Loucy (cell line): ENCODE data around the gene GALNT18.

Experiments
- H2AFZ ChIP-seq: fragments of 200-600 bp; sonication (generic); 2 replicates; pipeline ENCODE4 v1.6.0; 2016; ENCODE audit warnings: antibody characterized with exemption, mild to moderate bottlenecking, low read length, moderate library complexity
- H3F3A ChIP-seq: fragments of 200-600 bp; 2 replicates; pipeline ENCODE4 v1.6.0; 2016; ENCODE audit warnings: antibody characterized with exemption, low read depth, mild to moderate bottlenecking
- H3K27me3 ChIP-seq: fragments of 200-600 bp; sonication (generic); 2 replicates; pipeline ENCODE4 v1.6.1; 2014; ENCODE audit warnings: low read length, mild to moderate bottlenecking; ENCODE audit not compliant: insufficient read depth, poor library complexity, severe bottlenecking
- H3K36me3 ChIP-seq: fragments of 200-600 bp; sonication (generic); 2 replicates; pipeline ENCODE4 v1.6.1; 2016; ENCODE audit warnings: low read length; ENCODE audit not compliant: insufficient read depth
- H3K4me1 ChIP-seq: fragments of 200-600 bp; sonication (generic); 2 replicates; pipeline ENCODE4 v1.5.1; 2014; ENCODE audit warnings: low read length, mild to moderate bottlenecking; ENCODE audit not compliant: insufficient read depth, poor library complexity, severe bottlenecking
- H3K4me2 ChIP-seq: fragments of 200-600 bp; sonication (generic); 2 replicates; pipeline ENCODE4 v1.6.0; 2014; ENCODE audit warnings: antibody characterized with exemption, low read length, low read depth, mild to moderate bottlenecking; ENCODE audit not compliant: poor library complexity, severe bottlenecking
- H3K4me3 ChIP-seq: fragments of 200-600 bp; sonication (generic); 2 replicates; pipeline ENCODE4 v1.5.1; 2014; ENCODE audit warnings: low read length, mild to moderate bottlenecking, mixed read lengths; ENCODE audit not compliant: poor library complexity, severe bottlenecking
- H3K79me2 ChIP-seq: fragments of 200-600 bp; sonication (generic); 2 replicates; pipeline ENCODE4 v1.6.1; 2014; ENCODE audit warnings: low read length; ENCODE audit not compliant: insufficient read depth
- H3K9ac ChIP-seq: fragments of 200-600 bp; sonication (generic); 2 replicates; pipeline ENCODE4 v1.6.0; 2014; ENCODE audit warnings: mild to moderate bottlenecking, low read depth, low read length, moderate library complexity; ENCODE audit not compliant: poor library complexity, severe bottlenecking
- H3K9me2 ChIP-seq: fragments of 200-600 bp; sonication (generic); replicated peaks from 2 replicates; pipeline ENCODE4 v1.6.1; 2016; ENCODE audit warnings: low read depth, low read length, mixed read lengths
- H3K9me3 ChIP-seq: fragments of 200-600 bp; sonication (generic); 2 replicates; pipeline ENCODE4 v1.6.1; 2014; ENCODE audit warnings: mild to moderate bottlenecking, antibody characterized with exemption, low read length, low read depth; ENCODE audit not compliant: insufficient read depth
- H4K20me1 ChIP-seq: fragments of 200-600 bp; sonication (generic); 2 replicates; pipeline ENCODE4 v1.6.0; 2014; ENCODE audit warnings: antibody characterized with exemption, low read length, mild to moderate bottlenecking; ENCODE audit not compliant: insufficient read depth, poor library complexity, severe bottlenecking
- CTCF ChIP-seq: fragments of 200-600 bp; sonication (generic); conservative IDR thresholded peaks from 2 replicates; pipeline ENCODE4 v1.5.1; 2014; ENCODE audit warnings: mild to moderate bottlenecking, antibody characterized with exemption, low read length
- EZH2phosphoT487 ChIP-seq: fragments of 200-600 bp; IDR thresholded peaks from 2 replicates; pipeline ENCODE4 v1.6.1; 2018; ENCODE audit warnings: antibody characterized with exemption, mild to moderate bottlenecking, moderate library complexity, borderline replicate concordance

GALNT18 gene

DNA sequence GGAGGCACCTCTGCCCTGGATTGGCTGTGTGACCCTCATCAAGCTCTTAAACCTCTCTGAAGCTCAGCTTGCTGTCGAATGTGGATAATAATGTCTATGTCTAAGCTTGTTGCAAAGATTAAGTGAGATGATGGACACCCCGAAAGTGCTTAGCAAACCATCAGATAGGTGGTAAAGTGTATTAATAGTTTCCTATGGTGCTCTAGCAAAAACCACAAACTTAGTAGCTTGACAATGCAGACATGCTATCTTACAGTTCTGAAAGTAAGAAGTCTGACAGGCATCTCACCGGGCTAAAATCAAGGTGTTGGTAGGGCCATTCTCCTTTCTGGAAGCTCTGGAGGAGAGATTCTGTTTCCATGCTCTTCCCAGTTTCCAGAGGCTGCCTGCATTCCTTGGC lies 162.2 kb downstream of the GALNT18 start:
- Histone ChIP-seq H4K20me1 (no peaks in the 10 kb centered on the region), H3F3A (no peaks in the 10 kb centered on the region), H3K27me3 (no peaks in the 10 kb centered on the region), H3K9me3 (no peaks in the 10 kb centered on the region), H2AFZ (no peak overlapping the region), H3K9me2 (no peaks in the 10 kb centered on the region), H3K79me2 (no peaks in the 10 kb centered on the region), H3K9ac (no peak overlapping the region), H3K4me2 (no peak overlapping the region), H3K4me3 (no peak overlapping the region), H3K4me1 (peaks cover 12% of the 10 kb centered on the region), H3K36me3 (no peaks in the 10 kb centered on the region)
- TF ChIP-seq EZH2phosphoT487: no peak

- peaks cover 8% of the 10 kb centered on the region for H3K4me1 ChIP-seq
- no peaks in the 10 kb centered on the region for H3K9me3 ChIP-seq
- no peaks in the 10 kb centered on the region for H3K36me3 ChIP-seq
Observed at GRCh38 chr11:11458485-11458884, 163.3 kb downstream of the GALNT18 start.

GRCh38 chr11:11458001-11458400 lies 163.8 kb downstream of the GALNT18 start:
- H3K27me3 ChIP-seq: no peaks in the 10 kb centered on the region
- peaks cover 5% of the 10 kb centered on the region for H3K4me1 ChIP-seq
- H3K9me3 ChIP-seq: no peaks in the 10 kb centered on the region
- no peak overlapping the region for H2AFZ ChIP-seq
- H3K4me3 ChIP-seq: no peak overlapping the region
- no peak overlapping the region for H3K4me2 ChIP-seq
- no peaks in the 10 kb centered on the region for H3F3A ChIP-seq
- H3K9me2 ChIP-seq: no peaks in the 10 kb centered on the region
- no peak overlapping the region for H3K9ac ChIP-seq
- no peaks in the 10 kb centered on the region for H3K79me2 ChIP-seq
- no peaks in the 10 kb centered on the region for H4K20me1 ChIP-seq
- TF ChIP-seq EZH2phosphoT487 (no peak), CTCF (no peak)
- no peaks in the 10 kb centered on the region for H3K36me3 ChIP-seq

More at GRCh38 chr11:11458485-11458884, 163.3 kb downstream of the GALNT18 start:
- Histone ChIP-seq H3F3A (no peaks in the 10 kb centered on the region), H3K4me2 (no peak overlapping the region), H4K20me1 (no peaks in the 10 kb centered on the region), H3K27me3 (no peaks in the 10 kb centered on the region), H3K79me2 (no peaks in the 10 kb centered on the region), H2AFZ (no peak overlapping the region), H3K4me3 (no peak overlapping the region), H3K9ac (no peak overlapping the region), H3K9me2 (no peaks in the 10 kb centered on the region)
- no peak for TF ChIP-seq CTCF
- TF ChIP-seq EZH2phosphoT487: no peak

DNA sequence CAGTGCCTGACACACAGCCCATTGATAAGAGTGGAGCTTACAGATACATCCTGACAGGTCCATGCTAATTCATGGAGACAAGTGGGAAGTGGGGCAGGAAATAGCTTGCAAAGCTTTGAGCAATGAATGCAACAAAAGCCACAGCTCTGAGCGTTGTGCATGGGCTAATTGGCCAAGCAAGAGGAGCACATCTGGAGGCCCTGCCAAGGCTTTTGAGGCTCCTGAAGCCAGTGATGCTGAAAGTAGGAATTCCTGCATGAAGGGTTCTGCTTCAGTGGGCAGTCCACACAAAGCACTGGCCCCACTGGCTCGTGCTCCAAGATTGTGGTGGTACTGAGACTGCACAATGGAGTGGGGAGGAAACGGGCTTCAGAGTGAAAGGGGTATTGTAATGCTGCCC lies 164.9 kb downstream of the GALNT18 start:
- Histone ChIP-seq H2AFZ (no peak overlapping the region), H3K9me3 (no peaks in the 10 kb centered on the region), H3K36me3 (no peaks in the 10 kb centered on the region), H3K4me3 (no peak overlapping the region), H3K27me3 (no peaks in the 10 kb centered on the region), H3K4me2 (no peak overlapping the region), H3K79me2 (no peaks in the 10 kb centered on the region), H3K9me2 (no peaks in the 10 kb centered on the region), H3F3A (no peaks in the 10 kb centered on the region), H4K20me1 (no peaks in the 10 kb centered on the region), H3K9ac (no peak overlapping the region), H3K4me1 (no peaks in the 10 kb centered on the region)
- no peak for TF ChIP-seq EZH2phosphoT487
- TF ChIP-seq CTCF: no peak
